Neural progenitor cell (in vitro differentiated cells): ENCODE data around the gene PTPA. TPM values are rescaled to one million over a fixed set of nuclear protein-coding genes. Genes with fewer than 3 reads are reported as not detected.

Experiments
- DNase-seq: peaks from one replicate; pipeline ENCODE4 v3.0.0-alpha.2; 2016; ENCODE audit warnings: low spot score
- H2AFZ ChIP-seq: fragments of 200-600 bp; sonication (generic); replicated peaks from 2 replicates; pipeline ENCODE4 v1.6.1; 2016; ENCODE audit warnings: antibody characterized with exemption
- H3F3A ChIP-seq: fragments of 200-600 bp; sonication (generic); 2 replicates; pipeline ENCODE4 v1.6.1; 2016; ENCODE audit warnings: antibody characterized with exemption, low read depth
- H3K27ac ChIP-seq: fragments of 200-600 bp; sonication (generic); 2 replicates; pipeline ENCODE4 v1.5.1; 2016; ENCODE audit warnings: mild to moderate bottlenecking
- H3K27me3 ChIP-seq: fragments of 200-600 bp; sonication (generic); 2 replicates; pipeline ENCODE4 v1.6.1; 2016; ENCODE audit warnings: mild to moderate bottlenecking, moderate library complexity
- H3K36me3 ChIP-seq: fragments of 200-600 bp; sonication (generic); 2 replicates; pipeline ENCODE4 v1.5.1; 2016
- H3K4me1 ChIP-seq: fragments of 200-600 bp; sonication (generic); 2 replicates; pipeline ENCODE4 v1.6.1; 2016; ENCODE audit warnings: mixed run types
- H3K4me2 ChIP-seq: fragments of 200-600 bp; sonication (generic); 2 replicates; pipeline ENCODE4 v1.6.1; 2016
- H3K4me3 ChIP-seq: fragments of 200-600 bp; sonication (generic); 2 replicates; pipeline ENCODE4 v1.5.1; 2016
- H3K79me2 ChIP-seq: fragments of 200-600 bp; sonication (generic); 2 replicates; pipeline ENCODE4 v1.6.1; 2016; ENCODE audit warnings: low read depth
- H3K9ac ChIP-seq: fragments of 200-600 bp; sonication (generic); 2 replicates; pipeline ENCODE4 v1.6.1; 2016
- H3K9me3 ChIP-seq: fragments of 200-600 bp; sonication (generic); 2 replicates; pipeline ENCODE4 v1.5.1; 2016; ENCODE audit warnings: low read depth
- H4K20me1 ChIP-seq: fragments of 200-600 bp; sonication (generic); 2 replicates; pipeline ENCODE4 v1.6.1; 2016; ENCODE audit warnings: low read depth
- H3K27ac Mint-ChIP-seq: 3 replicates; pipeline ENCODE4 v1.8.0; 2021; ENCODE audit warnings: mixed read lengths
- H3K27me3 Mint-ChIP-seq: 2 replicates; pipeline ENCODE4 v1.8.0; 2022; ENCODE audit warnings: low read depth, mild to moderate bottlenecking, inconsistent platforms, moderate library complexity, mixed read lengths; ENCODE audit not compliant: insufficient read depth
- H3K36me3 Mint-ChIP-seq: 3 replicates; pipeline ENCODE4 v1.8.0; 2021; ENCODE audit warnings: mixed read lengths
- H3K4me1 Mint-ChIP-seq: 3 replicates; pipeline ENCODE4 v1.8.0; 2021; ENCODE audit warnings: mixed read lengths
- H3K4me3 Mint-ChIP-seq: 3 replicates; pipeline ENCODE4 v1.8.0; 2021; ENCODE audit warnings: mild to moderate bottlenecking, moderate library complexity, mixed read lengths
- H3K9me3 Mint-ChIP-seq: 3 replicates; pipeline ENCODE4 v1.8.0; 2020; ENCODE audit warnings: mixed read lengths
- CTCF ChIP-seq: fragments of 200-600 bp; sonication (generic); IDR thresholded peaks from 2 replicates; pipeline ENCODE4 v1.5.1; 2017; ENCODE audit warnings: antibody characterized with exemption, mild to moderate bottlenecking
- EZH2 ChIP-seq: fragments of 200-600 bp; sonication (generic); IDR thresholded peaks from 2 replicates; pipeline ENCODE4 v1.6.1; 2017; ENCODE audit warnings: antibody characterized with exemption, mild to moderate bottlenecking, moderate library complexity
- EZH2phosphoT487 ChIP-seq: fragments of 200-600 bp; sonication (generic); IDR thresholded peaks from 2 replicates; pipeline ENCODE4 v1.6.1; 2017; ENCODE audit warnings: antibody characterized with exemption
- total RNA-seq: library from RNA; depleted of rRNA; stranded (reverse); fragments of >200 nt; gene quantifications from 2 replicates; pipeline ENCODE4 v1.2.3, GENCODE V29; 2015; ENCODE audit warnings: low replicate concordance

Gene PTPA
- total RNA-seq, 1 donor from 2014 or later: 82.4 TPM

DNA sequence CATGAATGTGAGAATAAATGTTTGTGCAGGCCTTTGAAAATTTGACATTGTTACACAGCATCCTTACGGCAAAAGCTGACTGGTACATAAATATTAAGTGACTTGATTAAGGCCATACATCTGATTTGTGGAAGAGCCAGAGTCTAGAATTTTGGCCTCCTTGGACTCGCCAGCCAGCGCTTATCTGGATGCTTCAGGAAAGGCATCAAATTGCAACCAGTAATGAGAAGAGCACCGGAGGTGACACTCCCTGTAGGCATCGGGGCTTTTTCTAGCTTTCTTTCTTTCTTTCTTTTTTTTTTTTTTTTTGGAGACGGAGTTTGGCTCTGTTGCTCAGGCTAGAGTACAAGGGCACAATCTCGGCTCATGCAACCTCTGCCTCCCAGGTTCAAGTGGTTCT is 80.0 kb downstream of the PTPA start:
- Mint-ChIP-seq H3K36me3 (peaks cover 2% of the 10 kb centered on the region), H3K9me3 (peaks cover 14% of the 10 kb centered on the region), H3K4me1 (peaks cover 9% of the 10 kb centered on the region), H3K27me3 (peaks cover 10% of the 10 kb centered on the region), H3K4me3 (no peak overlapping the region), H3K27ac (no peak overlapping the region)
- Histone ChIP-seq H3K9me3 (no peaks in the 10 kb centered on the region), H3K36me3 (no peaks in the 10 kb centered on the region), H4K20me1 (no peaks in the 10 kb centered on the region), H3K27ac (no peak overlapping the region), H3K27me3 (peaks cover 4% of the 10 kb centered on the region), H3K9ac (no peak overlapping the region), H2AFZ (no peak overlapping the region), H3K79me2 (no peaks in the 10 kb centered on the region), H3F3A (no peaks in the 10 kb centered on the region), H3K4me3 (no peak overlapping the region), H3K4me1 (no peaks in the 10 kb centered on the region), H3K4me2 (no peak overlapping the region)
- TF ChIP-seq EZH2phosphoT487 (no peak), CTCF (no peak), EZH2 (no peak)
- DNase-seq: no peak

DNA sequence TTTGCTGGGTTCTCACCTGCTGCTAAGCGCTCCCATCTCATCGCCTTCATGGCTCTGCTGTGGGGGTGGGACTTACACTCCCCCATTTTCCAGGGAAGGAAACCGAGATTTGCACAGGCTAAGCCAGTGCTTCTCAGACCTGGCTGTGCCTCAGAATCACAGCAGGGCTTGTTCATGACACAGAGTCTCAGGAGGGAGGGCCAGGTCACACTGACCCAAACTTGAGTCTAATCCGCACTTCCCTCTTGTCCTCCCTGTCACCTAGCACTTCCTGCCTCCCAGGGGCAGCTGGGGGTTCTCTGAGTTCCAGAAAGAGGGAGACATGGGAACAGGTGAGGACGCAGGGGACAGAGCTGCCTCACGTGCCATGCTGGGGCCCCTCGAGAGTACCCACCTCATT is 82.4 kb downstream of the PTPA start:
- Histone ChIP-seq H3F3A (no peaks in the 10 kb centered on the region), H3K27ac (no peak overlapping the region), H3K36me3 (no peaks in the 10 kb centered on the region), H3K9me3 (no peaks in the 10 kb centered on the region), H3K27me3 (peaks cover 21% of the 10 kb centered on the region), H3K4me2 (no peak overlapping the region), H4K20me1 (no peaks in the 10 kb centered on the region), H3K79me2 (no peaks in the 10 kb centered on the region), H3K4me3 (no peak overlapping the region), H3K9ac (no peak overlapping the region), H2AFZ (no peak overlapping the region), H3K4me1 (peaks cover 2% of the 10 kb centered on the region)
- H3K9me3 Mint-ChIP-seq: peaks cover 14% of the 10 kb centered on the region
- DNase-seq: no peak
- H3K27me3 Mint-ChIP-seq: peaks cover 10% of the 10 kb centered on the region
- peaks cover 2% of the 10 kb centered on the region for H3K36me3 Mint-ChIP-seq
- no peak overlapping the region for H3K4me3 Mint-ChIP-seq
- H3K27ac Mint-ChIP-seq: no peak overlapping the region
- H3K4me1 Mint-ChIP-seq: peaks cover 21% of the 10 kb centered on the region
- TF ChIP-seq EZH2phosphoT487 (no peak), CTCF (no peak), EZH2 (no peak)

DNA sequence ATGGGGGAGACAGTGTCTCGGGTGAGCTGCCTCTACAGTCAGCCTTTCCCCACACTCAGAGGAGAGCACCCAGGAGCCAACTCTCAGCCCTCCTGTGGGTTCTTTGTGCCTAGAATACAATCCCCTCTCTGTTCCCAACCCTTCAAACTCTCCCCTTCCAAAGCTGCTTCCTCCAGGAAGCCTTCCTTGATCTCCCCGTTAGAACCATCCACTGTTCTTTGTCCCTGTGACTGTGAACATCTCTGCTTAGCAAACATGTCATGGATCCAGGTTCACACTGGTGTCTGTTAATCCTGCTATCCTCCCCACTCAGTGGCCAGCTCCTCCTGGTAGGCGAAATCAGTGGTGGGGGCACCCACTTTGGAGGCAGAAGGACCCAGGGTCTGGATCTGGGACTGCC is 83.0 kb downstream of the PTPA start:
- Histone ChIP-seq H3K27me3 (peaks cover 26% of the 10 kb centered on the region), H3K9me3 (no peaks in the 10 kb centered on the region), H3K27ac (no peak overlapping the region), H3K9ac (no peak overlapping the region), H3K79me2 (no peaks in the 10 kb centered on the region), H3K4me3 (no peak overlapping the region), H3K4me1 (peaks cover 2% of the 10 kb centered on the region), H4K20me1 (no peaks in the 10 kb centered on the region), H3K36me3 (no peaks in the 10 kb centered on the region), H3K4me2 (no peak overlapping the region), H2AFZ (no peak overlapping the region), H3F3A (no peaks in the 10 kb centered on the region)
- Mint-ChIP-seq H3K36me3 (peaks cover 2% of the 10 kb centered on the region), H3K4me3 (no peak overlapping the region), H3K4me1 (peaks cover 25% of the 10 kb centered on the region), H3K27me3 (peaks cover 13% of the 10 kb centered on the region), H3K27ac (no peak overlapping the region), H3K9me3 (peaks cover 14% of the 10 kb centered on the region)
- no peak for DNase-seq
- no peak for TF ChIP-seq CTCF
- TF ChIP-seq EZH2: no peak
- TF ChIP-seq EZH2phosphoT487: no peak
